PFSK-1 (cell line): ENCODE data around the gene TBC1D23. TPM values are rescaled to one million over a fixed set of nuclear protein-coding genes. Genes with fewer than 3 reads are reported as not detected.
A peak's percentile ranks its signal among the peaks of the same experiment; 100 is the strongest.

ENCODE experiments used
- FOXP2 ChIP-seq: optimal IDR thresholded peaks from 2 replicates; pipeline ENCODE3; 2011; ENCODE audit warnings: borderline replicate concordance, control low read depth, inconsistent platforms; ENCODE audit not compliant: insufficient read depth; ENCODE audit errors: extremely low read length, extremely low read depth
- POLR2AphosphoS5 ChIP-seq: IDR thresholded peaks from 2 replicates; pipeline ENCODE4 v1.6.1; 2012; ENCODE audit warnings: low read depth, mild to moderate bottlenecking, control low read depth, low read length, moderate library complexity
- SIN3A ChIP-seq: IDR thresholded peaks from 2 replicates; pipeline ENCODE4 v1.6.1; 2012; ENCODE audit warnings: mild to moderate bottlenecking, low read length, moderate library complexity, borderline replicate concordance; ENCODE audit not compliant: insufficient read depth
- TAF1 ChIP-seq: IDR thresholded peaks from 2 replicates; pipeline ENCODE4 v1.6.1; 2012; ENCODE audit warnings: low read length, control low read depth, borderline replicate concordance; ENCODE audit not compliant: insufficient read depth
- polyA plus RNA-seq: library from polyadenylated mRNA; unstranded; fragments of >200 nt; gene quantifications from one replicate; pipeline ENCODE4 v1.2.1, GENCODE V29; 2012; ENCODE audit warnings: low read depth, missing spikeins; ENCODE audit not compliant: insufficient read length
- TF ChIP-seq, protein P1 (sequence below), 2 experiments: IDR thresholded peaks; 2 replicates each; pipeline versions ENCODE4 v1.6.1 to v1.8.0; 2011 to 2012; ENCODE audit warnings: low read depth in 2 of 2, low read length in 2 of 2, control low read depth in 1 of 2, inconsistent platforms in 1 of 2, mild to moderate bottlenecking in 1 of 2, moderate library complexity in 1 of 2; ENCODE audit not compliant: insufficient read depth in 1 of 2

The TBC1D23 gene
- polyA plus RNA-seq, result 6.1 TPM

DNA sequence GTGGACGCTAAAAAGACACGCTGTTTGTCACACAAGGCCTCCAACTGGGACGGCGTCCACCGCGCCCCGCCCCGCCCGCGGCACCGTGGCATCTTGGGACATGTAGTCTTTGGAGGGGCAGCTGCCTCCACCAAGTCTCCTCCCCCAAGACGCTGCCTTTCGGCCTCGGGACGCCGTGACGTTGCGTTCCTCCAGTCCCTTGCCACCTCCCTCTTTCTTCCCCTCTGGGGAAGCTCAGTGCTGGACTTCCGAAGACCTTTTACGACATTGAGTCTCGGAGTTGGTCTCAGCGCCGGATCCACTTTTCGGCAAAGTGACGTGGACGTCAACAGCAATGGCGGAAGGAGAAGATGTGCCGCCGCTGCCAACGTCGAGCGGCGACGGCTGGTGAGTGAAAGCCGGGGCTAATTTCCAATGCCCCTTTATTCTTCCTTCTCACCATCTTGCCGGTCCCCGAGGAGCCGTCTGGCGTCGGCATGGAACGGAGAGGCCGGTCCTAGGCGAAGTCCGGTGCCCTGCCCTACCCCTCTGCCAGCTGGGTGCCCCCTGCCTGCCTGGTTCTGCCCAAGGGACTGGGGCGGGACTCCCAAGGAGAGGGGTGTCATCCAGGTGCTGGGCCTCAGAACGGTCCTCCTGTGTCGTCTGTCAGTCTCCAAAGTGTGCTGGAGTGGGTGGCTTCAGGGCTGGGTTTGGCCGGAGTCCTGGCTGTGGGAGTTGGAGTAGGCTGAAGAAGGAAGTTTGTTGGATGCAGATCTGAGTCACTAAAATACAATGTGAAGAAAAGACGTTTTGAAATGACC lies at the start of gene TBC1D23:
Gene TBC1D23 (plus strand): TSS at position 308 of the 800 bp plus-strand sequence. CDS start 27 bp downstream, at position 335.
- peak; percentile 79; the same call in 1 of the 2 replicates for TF ChIP-seq TAF1
- TF ChIP-seq FOXP2, result peak; percentile 87
- 0 out of 2 replicates have a peak, but pooled peaks have one; percentile 23 for TF ChIP-seq SIN3A
- TF ChIP-seq, protein P1, sequence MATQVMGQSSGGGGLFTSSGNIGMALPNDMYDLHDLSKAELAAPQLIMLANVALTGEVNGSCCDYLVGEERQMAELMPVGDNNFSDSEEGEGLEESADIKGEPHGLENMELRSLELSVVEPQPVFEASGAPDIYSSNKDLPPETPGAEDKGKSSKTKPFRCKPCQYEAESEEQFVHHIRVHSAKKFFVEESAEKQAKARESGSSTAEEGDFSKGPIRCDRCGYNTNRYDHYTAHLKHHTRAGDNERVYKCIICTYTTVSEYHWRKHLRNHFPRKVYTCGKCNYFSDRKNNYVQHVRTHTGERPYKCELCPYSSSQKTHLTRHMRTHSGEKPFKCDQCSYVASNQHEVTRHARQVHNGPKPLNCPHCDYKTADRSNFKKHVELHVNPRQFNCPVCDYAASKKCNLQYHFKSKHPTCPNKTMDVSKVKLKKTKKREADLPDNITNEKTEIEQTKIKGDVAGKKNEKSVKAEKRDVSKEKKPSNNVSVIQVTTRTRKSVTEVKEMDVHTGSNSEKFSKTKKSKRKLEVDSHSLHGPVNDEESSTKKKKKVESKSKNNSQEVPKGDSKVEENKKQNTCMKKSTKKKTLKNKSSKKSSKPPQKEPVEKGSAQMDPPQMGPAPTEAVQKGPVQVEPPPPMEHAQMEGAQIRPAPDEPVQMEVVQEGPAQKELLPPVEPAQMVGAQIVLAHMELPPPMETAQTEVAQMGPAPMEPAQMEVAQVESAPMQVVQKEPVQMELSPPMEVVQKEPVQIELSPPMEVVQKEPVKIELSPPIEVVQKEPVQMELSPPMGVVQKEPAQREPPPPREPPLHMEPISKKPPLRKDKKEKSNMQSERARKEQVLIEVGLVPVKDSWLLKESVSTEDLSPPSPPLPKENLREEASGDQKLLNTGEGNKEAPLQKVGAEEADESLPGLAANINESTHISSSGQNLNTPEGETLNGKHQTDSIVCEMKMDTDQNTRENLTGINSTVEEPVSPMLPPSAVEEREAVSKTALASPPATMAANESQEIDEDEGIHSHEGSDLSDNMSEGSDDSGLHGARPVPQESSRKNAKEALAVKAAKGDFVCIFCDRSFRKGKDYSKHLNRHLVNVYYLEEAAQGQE (IDR thresholded peaks at IDR 0.05; ENCODE audit: insufficient read depth in 1 of 2, low read depth in 2 of 2, low read length in 2 of 2), result peak in 1 of 2 experiments; percentile 54; a peak in 1 of 4 replicates
- peak; percentile 67; the same call in 1 of the 2 replicates for TF ChIP-seq POLR2AphosphoS5

DNA sequence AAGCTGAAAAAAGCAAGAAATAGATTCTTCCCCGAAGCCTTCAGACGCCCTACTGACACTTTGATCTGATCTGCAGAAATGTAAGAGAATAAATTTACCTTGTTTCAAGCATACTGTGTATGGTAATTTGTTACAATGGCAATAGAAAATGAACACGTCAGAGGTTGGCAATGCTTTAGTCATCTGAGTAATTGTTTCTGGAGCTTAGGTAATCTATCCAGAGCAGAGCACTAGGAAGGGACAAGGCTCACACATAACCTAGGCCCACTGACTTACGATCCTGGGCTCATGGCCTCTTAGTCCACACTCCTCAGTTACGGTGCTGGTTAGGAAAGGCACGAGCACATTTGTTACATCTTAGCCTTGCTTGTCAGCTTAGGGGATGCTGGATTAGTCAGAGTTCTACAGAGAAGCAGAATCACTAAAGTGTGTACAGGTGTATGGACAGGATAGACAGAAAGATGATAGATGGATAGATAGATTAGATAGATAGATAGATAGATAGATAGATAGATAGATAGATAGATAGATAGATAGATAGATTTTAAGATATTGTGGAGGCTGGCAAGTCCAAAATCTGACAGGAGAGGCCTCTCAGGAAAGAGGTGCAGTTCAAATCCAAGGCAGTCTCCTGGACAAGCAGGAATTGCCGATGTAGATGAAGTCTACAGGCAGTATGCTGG lies 46.8 kb upstream of the TBC1D23 start:
- no peak for TF ChIP-seq FOXP2
- TF ChIP-seq POLR2AphosphoS5, result no peak
- TF ChIP-seq, protein P1 (IDR thresholded peaks at IDR 0.05; ENCODE audit: insufficient read depth in 1 of 2, low read depth in 2 of 2, low read length in 2 of 2), result no peak
- TF ChIP-seq TAF1, result no peak
- TF ChIP-seq SIN3A, result no peak

DNA sequence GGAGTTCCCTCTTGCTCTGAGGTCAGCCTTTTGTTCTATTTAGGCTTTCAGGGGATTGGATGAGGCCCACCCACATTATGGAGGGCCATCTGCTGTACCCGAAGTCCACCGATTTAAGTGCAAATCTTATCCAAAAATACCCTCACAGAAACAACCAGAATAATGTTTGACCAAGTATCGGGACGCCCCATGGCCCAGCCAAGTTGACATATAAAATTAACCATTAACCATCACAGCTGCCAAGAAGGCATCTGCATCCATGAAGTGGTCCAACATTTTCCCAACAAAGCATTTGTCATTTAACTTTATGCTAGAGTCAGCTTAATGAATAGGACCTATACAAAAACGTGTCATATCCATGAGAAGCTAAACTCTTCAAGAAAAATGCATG lies 46.2 kb upstream of the TBC1D23 start:
- TF ChIP-seq POLR2AphosphoS5, result no peak
- TF ChIP-seq, protein P1 (IDR thresholded peaks at IDR 0.05; ENCODE audit: insufficient read depth in 1 of 2, low read depth in 2 of 2, low read length in 2 of 2), result no peak
- no peak for TF ChIP-seq SIN3A
- no peak for TF ChIP-seq FOXP2
- TF ChIP-seq TAF1, result no peak

DNA sequence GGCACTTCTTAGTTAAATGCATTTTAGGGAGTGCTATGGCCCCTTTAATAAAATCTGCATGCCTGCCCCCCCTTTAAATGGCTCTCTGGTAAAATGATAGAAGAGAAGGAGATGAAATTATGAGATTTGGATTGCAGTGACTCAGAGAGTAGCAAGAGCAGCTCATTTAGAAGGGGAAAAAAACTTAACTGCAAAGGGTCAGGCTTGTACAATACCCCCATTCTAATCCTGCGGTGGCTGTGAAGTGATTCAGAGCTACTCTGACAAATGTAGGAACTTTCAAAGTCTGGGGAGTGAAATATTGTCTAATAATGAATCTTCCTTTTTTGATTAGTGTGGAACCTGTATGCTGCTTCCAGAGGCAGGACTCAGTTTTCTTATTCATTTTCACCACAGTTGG lies 44.1 kb upstream of the TBC1D23 start:
- no peak for TF ChIP-seq SIN3A
- TF ChIP-seq, protein P1 (IDR thresholded peaks at IDR 0.05; ENCODE audit: insufficient read depth in 1 of 2, low read depth in 2 of 2, low read length in 2 of 2), result no peak
- TF ChIP-seq TAF1, result no peak
- no peak for TF ChIP-seq FOXP2
- no peak for TF ChIP-seq POLR2AphosphoS5
